Gastrocnemius medialis (tissue), 4 donors: ENCODE results near the gene PLEKHM1.
A peak's percentile ranks its signal among the peaks of the same experiment; 100 is the strongest.
"Not testable (repeated sequence)": the region's sequence is repeated elsewhere in the genome, so short reads cannot be mapped to it uniquely, and the experiment has no call there.

Experiments
- CTCF ChIP-seq, 5 experiments: fragments of 450-650 bp in 3 of 5; fragments of 200-600 bp in 2 of 5; sonication (generic) in 2 of 5; IDR thresholded peaks in 4 of 5; conservative IDR thresholded peaks in 1 of 5; 1 replicate in 4 of 5; 2 replicates in 1 of 5; pipeline ENCODE4 v1.5.1; 2016 to 2019; ENCODE audit warnings: antibody characterized with exemption in 5 of 5, mild to moderate bottlenecking in 3 of 5, moderate library complexity in 3 of 5
- POLR2A ChIP-seq, 2 donors: fragments of 450-650 bp; IDR thresholded peaks; one replicate each; pipeline ENCODE4 v1.6.1; 2017; ENCODE audit warnings: antibody characterized with exemption in 2 of 2, mild to moderate bottlenecking in 2 of 2, moderate library complexity in 2 of 2

GRCh38 chr17:45487704-45488103, 2.8 kb downstream of the PLEKHM1 start:
- peak in 1 of 2 donors; percentile 4 for TF ChIP-seq POLR2A (IDR thresholded peaks at IDR 0.05)
- not testable (repeated sequence) for TF ChIP-seq CTCF (IDR thresholded peaks at IDR 0.05 in 4 of 5, conservative IDR thresholded peaks at IDR 0.05 in 1 of 5)
